NCI-H510A treated with DMSO at 0.1 percent for 48 hours (cell line): ENCODE data around the gene JPH2.
A peak's percentile ranks its signal among the peaks of the same experiment; 100 is the strongest.

Source experiments
- DNase-seq: peaks from one replicate; lab custom pipeline; 2025; lab: John Stamatoyannopoulos, UW

Gene JPH2

DNA sequence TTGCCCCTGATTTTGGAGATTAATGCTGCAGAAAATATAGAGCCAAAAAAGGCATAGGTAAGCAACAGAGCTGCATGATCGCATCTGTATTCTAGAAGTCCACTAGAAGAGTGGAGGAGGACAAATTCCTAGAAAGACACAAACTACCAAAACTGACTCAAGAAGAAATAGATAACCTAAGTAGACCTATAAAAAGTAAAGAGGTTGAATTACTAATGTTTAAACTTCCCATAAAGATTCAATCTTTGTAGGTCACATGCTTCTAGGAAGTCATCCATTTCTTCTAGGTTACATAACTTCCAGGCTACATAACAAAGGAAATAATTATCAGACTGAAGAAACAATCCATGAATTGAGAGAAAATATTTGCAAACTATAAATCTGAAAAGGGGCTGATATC is 84.4 kb downstream of the JPH2 start:
- no peak for DNase-seq

DNA sequence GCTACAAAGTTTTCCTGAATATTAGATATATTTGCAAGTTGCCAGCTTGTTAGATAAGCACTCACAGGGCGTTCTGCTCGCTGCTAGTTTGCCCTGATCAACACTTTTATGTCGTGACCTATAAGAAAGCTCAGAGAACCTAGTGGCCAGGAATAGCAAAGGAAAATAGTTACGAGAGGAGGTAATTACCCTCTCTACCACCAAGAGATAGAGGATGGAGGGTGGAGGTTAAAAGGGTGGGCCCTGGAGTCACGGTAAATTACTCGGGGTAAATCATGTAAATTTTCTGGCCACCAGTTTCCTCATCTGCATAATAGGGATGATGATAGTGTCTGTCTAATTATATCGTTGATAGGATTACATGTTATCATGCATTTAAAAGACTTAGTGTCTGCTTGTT is 87.2 kb downstream of the JPH2 start:
- no peak for DNase-seq

DNA sequence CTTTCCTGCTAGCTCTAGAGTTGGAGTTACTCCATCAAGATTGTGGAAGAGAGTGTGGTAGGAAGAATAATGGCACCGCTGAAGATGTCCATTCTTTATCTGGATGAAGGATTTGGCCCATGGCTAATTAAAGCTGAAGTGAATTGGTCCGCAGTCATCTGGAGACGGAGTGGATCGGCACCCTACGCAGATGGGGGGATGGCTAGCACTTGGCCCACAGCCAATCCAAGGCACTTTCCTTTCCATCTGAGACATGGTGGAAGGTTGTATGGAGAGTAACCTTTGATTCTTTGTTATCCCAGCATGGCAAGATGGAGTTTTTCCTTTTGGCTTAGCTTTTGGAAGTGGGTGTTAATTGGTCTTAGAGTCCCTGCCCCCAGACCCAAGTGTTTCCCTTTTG is 88.3 kb downstream of the JPH2 start:
- no peak for DNase-seq

DNA sequence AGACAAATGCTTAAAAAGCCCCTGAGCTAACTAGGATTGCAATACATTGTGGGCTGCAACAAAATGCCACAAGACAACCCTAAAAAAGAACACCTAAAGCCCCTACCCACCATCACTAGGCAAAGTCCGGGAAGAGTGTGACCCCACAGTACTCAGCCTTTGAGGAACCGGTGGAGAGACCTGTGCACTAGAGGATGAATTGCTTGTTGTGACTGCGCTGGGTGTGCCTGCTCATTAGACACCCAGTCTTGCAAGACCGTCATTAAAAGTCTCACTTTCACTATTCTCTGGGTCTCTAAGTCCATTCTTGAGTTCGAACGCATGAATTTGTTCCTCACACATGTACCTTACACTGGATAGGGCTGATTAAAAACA is 88.7 kb downstream of the JPH2 start:
- no peak for DNase-seq

DNA sequence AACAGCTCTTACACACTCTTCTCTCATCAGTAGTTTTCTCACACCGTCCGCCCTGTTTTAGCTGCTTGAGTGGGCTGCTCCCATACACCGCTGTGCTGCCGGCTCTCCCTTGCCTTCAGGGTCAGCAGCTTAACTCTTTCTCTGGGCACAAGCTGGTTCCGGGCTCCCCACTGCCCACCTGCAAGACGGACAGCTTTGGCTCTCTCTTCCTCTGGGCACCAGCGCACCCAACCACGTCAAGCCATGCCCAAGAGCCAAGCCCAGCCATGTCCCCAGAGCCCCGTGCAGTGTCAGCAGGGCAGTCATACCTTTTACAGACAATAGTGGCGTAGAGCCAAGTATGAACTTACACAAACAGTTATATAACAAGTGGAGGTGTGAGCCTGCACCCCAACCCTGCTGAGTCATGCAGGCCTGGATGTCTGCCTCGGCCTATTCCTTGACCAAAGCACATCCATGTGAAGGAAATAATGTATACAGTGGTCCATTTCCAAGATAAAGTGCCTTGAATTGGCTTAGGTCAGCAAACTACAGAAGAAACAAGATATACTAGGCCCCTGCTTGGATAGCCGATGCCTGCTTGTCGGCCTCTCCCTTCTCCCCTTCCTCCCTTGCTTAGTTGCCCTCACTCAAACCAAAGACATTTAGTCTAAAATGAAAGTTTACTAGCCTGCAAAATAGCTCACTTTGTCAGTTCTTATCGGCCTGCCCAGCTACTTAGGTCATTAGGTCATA is 89.3 kb downstream of the JPH2 start:
- no peak for DNase-seq

DNA sequence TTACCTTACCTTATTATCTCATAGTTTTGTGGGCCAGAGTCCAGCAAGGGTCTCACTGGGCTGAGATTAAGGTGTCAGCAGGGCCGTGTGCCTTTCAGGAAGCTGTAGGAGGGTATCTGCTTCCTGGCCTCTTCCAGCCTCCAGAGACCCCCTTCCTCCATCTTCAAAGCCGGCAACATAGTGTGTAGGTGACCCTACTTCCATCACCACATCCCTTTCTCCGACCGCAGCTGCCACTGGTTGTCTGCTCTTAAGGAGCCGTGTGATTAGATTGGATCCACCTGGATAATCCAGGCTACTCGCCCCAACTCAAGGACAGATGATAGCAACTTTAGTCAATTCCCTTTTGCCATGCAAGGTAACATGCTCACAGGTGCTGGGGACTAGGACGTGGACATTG is 91.2 kb downstream of the JPH2 start:
- no peak for DNase-seq

DNA sequence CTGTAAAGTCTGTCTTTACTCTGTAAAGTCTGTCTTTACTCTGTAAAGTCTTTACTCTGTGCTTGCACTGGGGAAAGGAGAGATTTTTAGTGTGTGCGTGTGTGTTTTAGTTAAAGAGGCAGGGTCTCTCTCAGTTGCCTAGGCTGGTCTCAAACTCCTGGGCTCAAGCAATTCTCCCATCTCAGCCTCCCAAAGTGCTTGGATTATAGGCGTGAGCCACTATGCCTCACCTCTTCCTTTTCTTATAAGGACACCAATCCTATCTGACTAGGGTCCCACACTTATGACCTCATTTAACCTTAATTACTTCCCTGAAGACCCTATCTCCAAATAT is 93.8 kb downstream of the JPH2 start:
- DNase-seq, result no peak

DNA sequence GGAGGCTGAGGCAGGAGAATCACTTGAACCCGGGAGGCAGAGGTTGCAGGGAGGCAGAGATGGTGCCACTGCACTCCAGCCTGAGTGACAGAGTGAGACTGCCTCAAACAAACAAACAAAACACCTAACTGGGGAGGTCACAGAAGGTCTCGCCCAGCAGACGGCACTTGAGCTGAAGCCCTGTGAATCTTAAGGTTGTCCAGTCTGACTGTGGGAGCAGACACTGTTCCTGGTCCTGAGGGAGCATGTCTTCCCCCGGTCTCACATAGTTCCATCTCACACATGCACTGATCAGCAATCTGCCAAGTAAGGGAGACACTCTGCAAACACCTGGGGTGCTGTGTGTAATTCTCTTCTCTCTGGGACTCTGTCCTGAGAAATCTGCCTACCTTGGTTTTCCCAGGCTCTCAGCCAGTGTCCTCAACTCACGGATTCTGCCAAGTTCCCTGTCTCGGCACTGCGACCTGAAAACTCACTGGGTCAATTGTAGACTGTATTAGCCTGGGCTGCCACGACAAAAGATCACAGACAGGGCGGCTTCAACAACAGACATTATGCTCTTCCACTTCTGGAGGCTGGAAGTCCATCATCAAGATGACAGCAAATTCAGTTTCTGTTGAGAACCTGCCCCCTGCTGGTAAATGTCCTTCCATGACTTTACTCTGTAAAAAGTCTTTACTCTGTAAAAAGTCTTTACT is 94.3 kb downstream of the JPH2 start:
- peak; percentile 64 for DNase-seq

DNA sequence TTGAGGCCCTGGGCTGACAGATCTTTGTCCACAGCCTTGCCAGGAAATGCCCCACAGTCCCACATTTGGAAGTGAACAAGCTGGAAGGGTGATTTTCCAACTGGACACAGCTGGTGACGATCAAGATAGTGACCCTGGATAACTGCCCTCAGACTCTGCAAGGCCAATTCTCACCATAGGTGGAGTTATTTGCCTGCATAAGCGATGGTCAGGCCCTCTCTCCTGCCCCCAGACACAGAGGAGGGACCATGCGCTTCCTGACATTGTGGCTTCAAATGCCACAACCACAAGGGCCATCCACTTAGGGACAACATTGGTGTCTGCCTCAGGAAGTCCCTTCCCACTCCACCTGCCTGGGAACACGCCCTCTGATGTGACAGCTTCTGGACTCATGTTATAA is 96.0 kb downstream of the JPH2 start:
- DNase-seq, result peak; percentile 17

DNA sequence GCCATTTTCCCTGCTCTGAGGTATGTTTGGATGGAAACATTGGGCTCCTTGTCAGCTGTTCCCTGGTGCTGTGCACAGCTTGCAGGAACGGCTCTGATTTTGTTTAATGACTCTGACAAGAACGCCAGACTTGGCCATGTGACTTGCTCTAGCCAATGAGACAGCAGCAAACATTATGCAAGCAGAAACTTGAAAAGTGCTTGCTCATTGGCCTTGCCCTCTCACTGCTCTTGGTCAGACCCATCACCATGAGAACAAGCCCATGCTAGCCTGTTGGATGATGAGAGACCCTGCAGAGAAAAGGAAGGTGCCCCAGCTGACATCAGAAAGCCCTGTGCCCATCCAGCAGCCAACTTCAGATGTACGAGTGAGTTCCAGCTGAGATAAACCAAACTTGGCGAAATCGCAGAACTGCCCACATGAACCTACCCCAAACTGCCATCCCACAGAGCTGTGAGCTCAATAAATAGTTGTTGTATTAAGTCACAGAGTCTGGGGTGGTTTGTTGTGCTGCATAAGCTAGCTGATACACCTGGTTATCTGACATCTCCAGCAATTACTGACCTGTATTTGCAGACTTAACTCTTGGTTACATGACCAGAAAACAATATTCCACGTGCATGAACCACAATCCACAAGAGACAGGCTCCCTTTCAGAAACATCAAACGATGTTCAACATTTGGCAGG is 96.9 kb downstream of the JPH2 start:
- peak; percentile 82 for DNase-seq

DNA sequence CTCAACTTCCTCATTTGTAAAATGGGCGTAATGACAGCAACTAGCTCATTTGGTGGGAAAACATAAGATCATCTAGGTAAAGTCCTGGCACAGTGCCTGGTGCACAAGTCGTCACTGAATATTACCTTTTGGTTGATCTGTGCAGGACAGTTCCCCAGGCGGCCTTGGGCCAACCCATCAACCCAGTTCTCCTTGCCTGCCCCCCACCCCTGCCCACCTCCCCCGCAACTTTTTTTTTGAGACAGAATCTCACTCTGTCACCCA is 99.2 kb downstream of the JPH2 start:
- DNase-seq, result no peak

DNA sequence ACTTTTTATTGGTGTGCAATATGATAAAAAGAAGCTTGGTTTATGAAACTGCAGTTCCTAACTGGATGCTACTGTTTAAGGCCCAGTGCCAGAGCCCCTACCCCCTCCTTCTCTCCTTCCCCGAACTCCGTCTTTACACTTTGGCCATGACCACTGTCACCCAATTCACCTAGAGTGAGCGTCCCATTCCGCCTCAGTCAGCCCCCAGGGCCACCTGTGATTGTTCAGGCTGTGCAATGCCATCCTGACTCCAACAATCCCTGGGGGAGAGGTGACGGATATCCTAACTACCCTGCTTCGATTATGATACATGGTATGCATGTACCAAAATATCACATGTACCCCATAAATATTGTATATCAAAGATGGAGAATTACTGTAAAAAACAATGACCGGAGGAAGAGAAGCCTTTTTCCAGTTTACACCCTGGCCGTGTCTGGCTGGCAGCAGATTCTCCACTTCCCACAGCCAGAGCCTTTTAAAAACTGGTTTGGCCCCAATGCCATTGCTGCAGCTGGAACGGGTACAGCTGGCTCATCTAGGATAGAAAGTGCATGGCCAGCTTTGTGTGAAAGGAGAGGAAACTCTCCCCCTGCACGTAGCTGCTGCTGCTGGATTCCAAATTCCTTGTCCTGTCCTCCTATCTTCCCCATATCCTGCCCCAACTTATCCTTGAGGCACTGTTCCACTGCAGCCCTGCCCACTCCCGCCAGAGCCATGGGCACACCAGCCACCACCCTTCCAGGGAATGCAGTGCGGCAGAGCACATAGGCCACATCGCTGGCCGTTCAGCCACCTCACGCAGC is 99.7 kb downstream of the JPH2 start:
- no peak for DNase-seq

DNA sequence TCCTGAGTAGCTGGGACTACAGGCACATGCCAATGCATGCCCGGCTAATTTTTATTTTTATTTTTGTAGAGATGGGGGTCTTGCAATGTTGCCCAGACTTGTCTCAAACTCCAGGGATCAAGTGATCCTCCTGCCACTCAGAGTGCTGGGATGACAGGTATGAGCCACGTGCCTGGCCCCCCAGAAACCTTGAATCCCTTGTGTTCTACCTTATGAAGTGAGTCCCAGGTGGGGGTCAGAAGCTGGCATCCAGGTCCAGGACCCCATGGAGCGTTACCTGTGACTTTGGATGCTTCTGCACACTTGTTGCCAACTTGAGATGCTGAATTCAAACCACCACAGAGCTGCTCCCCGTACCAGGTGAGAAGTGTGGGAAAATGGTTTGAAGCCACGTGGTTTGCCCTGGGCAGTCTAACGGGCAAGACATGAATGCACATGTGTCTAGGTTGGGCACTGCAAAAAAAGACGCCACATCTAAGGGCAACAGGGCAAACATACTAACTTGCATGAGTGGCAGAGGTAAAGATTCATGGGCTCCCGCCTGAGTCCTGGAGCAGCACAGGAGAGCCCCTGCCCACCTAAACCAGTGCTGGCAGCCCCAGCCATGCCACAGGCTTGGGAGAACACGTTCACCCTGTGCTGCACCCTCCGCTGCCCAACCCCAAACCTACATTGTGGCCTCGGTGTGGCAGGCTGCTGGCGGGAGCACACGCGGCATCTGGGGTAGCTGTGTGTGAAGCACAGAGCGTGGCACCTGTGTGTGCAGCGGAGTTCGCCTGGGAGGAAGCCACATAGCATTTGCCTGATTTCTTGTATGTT is 101.2 kb downstream of the JPH2 start:
- no peak for DNase-seq

DNA sequence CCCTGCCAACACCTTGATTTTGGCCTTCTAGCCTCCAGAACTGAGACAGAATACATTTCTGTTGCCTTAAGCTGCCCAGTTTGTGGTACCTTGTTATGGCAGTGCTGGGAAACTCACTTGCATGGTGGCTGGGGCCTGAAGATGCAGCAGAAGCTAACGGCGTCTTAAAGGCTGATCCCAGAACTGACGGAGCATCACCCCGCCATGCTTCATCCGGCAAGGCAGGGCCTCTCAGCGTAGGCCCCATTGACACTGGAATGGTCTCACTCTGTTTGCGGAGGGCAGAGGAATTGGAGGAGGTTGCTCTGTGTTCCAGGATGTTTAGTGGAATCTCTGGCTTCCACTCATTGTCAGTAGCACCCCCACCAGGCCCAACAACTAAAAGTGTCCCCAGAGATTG is 102.1 kb downstream of the JPH2 start:
- DNase-seq, result no peak

DNA sequence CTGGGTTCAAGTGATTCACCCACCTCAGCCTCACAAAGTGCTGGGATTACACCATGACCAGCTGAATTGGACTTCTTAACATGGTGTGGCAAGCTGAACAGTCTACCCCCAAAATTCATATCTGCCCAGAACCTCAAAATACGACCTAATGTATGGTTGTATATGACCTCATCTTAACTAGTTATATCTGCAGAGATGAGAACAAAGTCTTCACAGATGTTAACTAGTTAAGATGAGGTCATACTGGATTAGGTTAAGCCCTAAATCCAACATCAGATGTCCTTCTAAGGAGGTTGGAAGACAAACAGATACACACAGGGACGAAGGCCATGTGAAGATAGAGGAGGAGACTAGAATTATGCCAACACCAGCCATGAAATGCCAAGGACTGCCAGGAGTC is 102.5 kb downstream of the JPH2 start:
- no peak for DNase-seq

DNA sequence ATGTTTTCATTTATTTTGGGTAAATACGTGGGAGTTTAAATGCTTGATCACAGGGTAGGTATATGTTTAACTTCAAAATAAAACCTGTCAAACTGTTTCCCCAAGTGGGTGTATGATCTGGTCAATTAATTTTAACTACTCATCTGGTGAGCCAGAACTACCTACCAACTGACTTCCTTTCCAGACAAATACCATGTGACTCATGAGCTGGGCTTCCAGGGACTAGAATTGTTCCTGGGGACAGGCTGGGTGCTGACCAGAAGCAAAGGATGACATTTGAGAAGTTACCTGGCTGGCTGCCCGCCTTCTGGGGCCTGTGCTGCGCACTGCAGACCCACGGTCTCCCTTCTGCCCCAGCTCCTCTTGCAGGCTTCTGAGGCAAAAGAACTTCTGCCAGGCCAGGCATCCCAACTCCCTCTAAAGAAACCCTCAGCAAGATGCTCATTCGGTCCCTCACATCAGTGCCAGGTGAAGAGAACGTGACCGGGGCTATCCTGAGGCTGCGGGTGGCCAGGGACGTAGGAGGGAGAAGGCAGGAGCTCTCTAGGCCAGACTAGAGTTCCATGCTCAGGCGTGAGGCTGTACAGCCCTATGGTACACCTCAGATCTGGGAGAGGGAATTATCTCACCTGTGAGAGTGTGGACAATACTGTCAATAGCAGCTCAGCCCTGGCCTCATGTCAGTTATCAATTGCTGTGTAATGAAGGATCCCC is 103.6 kb downstream of the JPH2 start:
- peak; percentile 40 for DNase-seq

DNA sequence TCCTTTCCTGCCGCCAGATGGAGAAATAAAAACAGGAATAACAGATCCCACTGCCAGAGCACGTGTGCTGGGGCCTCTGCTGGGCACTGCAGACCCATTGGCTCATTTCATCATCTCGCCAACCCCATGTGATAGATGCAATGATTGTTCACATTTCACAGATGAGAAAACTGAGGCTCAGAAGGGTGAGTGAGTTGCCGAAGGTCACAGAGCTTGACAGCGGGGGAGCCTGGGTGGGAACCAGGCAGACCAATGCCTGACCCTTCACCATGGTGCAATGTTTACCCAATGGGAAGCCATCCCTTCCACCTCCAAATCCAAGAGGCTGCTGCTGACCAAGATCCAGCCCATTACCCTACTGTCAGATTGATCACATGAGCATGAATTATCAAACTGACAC is 105.1 kb downstream of the JPH2 start:
- DNase-seq, result no peak

DNA sequence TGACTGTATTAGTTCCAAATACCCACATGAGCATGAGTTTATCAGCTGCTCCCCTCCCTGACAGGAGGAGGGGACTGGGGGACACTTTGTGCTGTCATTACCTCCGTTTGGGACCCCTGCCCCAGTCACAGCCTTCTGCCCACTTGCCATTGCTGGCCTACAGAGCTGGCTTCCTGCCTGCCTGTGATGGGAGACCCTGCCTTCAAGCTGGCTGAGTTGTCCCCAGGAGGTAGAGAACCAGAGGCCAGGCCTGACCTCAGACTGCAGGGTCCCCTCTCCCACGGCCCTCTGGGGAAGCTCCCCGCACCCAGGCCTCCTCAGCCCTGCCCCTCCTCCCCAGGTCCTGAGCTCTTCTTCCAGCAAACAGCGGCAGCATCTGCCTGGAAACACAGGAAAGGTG is 105.5 kb downstream of the JPH2 start:
- no peak for DNase-seq

DNA sequence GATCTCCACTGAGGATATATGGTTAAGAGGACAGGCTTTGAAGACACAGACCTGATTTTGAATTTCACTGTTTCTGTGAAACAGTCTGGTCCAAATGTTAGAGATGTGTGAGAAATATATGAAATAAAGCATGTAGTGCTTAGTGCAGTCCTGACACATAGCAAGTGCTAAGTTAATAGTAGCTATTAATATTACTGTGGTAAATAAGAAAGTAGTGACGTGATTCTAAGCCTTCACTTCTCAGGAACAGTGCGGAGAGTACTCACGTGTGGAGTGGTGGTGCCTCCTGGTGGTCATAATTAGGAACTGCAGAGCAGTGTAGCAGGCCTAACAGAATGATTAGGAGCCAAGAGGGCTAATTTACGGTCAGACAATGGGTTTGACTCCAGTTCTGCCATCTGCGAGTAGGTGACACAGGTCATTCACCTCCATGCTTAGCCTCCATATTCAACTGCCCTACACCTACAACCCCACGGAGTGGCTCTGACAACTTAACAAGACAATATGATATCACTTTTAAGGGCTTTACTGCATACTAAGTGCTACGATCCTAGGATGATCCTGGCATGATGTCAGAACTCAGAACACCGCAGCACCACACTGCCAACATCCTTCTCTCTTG is 106.2 kb downstream of the JPH2 start:
- peak; percentile 83 for DNase-seq

DNA sequence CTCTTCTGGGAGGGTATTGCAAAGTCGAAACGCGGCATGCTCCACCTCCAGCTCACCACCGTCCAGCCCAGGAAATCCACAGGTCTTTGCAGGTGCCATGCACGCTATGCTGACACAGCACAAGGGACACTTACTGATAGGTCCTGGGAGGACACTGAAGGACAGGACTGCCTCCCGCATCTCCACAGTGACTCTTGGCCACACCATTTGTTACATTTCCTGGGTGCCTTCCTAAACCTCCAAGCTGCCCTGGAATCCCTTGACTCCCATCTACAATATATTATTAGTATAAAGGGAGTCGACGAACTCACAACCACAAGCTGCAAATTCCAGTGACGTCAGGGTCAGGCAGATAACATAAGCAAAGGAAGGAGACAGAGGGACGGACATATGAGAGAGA is 106.9 kb downstream of the JPH2 start:
- DNase-seq, result no peak

DNA sequence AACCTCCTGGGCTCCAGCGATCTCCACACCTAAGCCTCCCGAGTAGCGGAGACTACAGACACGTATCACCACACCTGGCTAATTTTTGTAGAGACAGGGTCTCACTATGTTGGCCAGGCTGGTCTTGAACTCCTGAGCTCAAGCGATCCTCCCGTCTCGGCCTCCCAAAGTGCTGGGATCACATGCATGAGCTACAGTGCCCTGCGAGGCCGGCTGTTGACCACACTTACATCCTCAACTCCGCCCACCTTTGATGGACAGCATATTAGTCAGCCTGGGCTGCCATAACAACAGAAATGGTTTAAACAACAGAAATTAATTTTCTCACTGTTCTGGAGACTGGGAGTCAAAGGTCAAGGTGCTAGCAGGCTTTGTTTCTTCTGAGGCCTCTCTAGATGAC is 107.7 kb downstream of the JPH2 start:
- no peak for DNase-seq
